Astrocyte (in vitro differentiated cells and primary cell): ENCODE data around the gene IFRD2.

Experiments used
- CTCF ChIP-seq: IDR thresholded peaks from 2 replicates; pipeline ENCODE4 v1.5.1; 2011; ENCODE audit warnings: low read depth, mild to moderate bottlenecking, inconsistent platforms, low read length, moderate library complexity; ENCODE audit not compliant: insufficient read depth
- EZH2 ChIP-seq: IDR thresholded peaks from 2 replicates; pipeline ENCODE4 v1.6.1; 2012; ENCODE audit warnings: mild to moderate bottlenecking, low read length, inconsistent platforms; ENCODE audit not compliant: insufficient read depth

- no peak for TF ChIP-seq CTCF
- TF ChIP-seq EZH2, result no peak
Measured at GRCh38 chr3:50266017-50266416, 26.2 kb downstream of the IFRD2 start.
